Measurements from ENCODE around the gene SNED1.

DNA sequence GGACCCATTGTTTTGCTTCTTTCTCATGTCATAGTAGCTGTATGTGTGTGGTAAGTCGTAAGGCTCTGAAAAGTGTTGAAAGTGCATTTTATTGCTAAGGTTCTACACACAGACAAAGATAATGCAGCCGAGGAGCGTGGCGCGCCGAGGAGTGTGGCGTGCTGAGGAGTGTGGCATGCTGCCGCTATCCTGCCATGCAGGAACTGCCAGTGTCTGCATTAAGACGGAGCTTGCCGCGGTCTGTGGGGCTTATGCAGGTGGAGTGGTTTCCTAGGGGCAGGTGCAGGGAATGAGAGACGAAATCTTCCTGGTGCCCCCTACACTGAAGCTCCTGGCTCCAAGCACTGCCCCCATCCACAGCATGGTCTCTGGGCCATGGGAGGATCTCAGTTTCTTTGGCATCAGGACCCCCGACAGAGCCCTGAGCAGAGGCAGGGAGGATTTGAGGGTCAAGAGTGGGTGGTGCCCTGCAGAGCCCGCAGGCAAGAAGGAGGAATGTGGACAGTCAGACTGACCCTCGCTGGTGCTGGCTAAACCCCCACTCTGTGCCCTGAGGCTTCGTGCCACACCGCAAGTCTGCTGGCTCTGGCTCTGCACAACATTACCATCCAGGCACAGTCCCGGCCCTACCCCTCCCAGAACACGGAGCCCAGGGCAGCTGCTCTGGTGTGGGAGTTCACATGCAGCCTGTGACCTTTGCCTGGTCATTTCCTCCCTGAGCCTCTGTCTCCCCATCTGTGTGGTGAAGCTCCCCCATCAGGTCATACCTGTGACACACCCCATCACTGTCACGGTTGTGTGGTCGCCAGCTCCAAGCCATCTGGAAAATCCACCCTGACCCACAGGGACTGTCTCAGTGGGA is 3.2 kb downstream of the SNED1 start:
- TF ChIP-seq, protein P1, sequence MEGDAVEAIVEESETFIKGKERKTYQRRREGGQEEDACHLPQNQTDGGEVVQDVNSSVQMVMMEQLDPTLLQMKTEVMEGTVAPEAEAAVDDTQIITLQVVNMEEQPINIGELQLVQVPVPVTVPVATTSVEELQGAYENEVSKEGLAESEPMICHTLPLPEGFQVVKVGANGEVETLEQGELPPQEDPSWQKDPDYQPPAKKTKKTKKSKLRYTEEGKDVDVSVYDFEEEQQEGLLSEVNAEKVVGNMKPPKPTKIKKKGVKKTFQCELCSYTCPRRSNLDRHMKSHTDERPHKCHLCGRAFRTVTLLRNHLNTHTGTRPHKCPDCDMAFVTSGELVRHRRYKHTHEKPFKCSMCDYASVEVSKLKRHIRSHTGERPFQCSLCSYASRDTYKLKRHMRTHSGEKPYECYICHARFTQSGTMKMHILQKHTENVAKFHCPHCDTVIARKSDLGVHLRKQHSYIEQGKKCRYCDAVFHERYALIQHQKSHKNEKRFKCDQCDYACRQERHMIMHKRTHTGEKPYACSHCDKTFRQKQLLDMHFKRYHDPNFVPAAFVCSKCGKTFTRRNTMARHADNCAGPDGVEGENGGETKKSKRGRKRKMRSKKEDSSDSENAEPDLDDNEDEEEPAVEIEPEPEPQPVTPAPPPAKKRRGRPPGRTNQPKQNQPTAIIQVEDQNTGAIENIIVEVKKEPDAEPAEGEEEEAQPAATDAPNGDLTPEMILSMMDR (IDR thresholded peaks at IDR 0.05), result no peak
- no peak for TF ChIP-seq POLR2AphosphoS5 (IDR thresholded peaks at IDR 0.05)
- TF ChIP-seq POLR2A (IDR thresholded peaks at IDR 0.05), result no peak
